Measurements from ENCODE around the gene AKAP12.

AKAP12 gene

GRCh38 chr6:151285122-151285521, 45.4 kb downstream of the AKAP12 start:
- Histone ChIP-seq H3K9me3 (ENCODE audit: control insufficient read depth, insufficient read depth, low read length) (no peaks in the 10 kb centered on the region), H3K36me3 (ENCODE audit: control insufficient read depth, low read length) (no peaks in the 10 kb centered on the region), H3K4me3 (ENCODE audit: low read length) (peak overlapping the region; percentile 4; the same call in 1 of the 2 replicates), H3K4me2 (ENCODE audit: low read length) (peak overlapping the region; percentile 12), H4K20me1 (ENCODE audit: control insufficient read depth, insufficient read depth, low read depth, low read length) (no peaks in the 10 kb centered on the region), H3K79me2 (ENCODE audit: control insufficient read depth, low read length) (no peaks in the 10 kb centered on the region), H3K9me2 (replicated peaks; ENCODE audit: control insufficient read depth, low read length) (no peaks in the 10 kb centered on the region), H3K27ac (ENCODE audit: low read depth, low read length) (no peak overlapping the region), H3F3A (ENCODE audit: control insufficient read depth, insufficient read depth) (no peaks in the 10 kb centered on the region), H3K27me3 (ENCODE audit: control insufficient read depth, low read length) (peaks cover 15% of the 10 kb centered on the region), H3K4me1 (ENCODE audit: control insufficient read depth, low read length) (peaks cover 9% of the 10 kb centered on the region)
- TF ChIP-seq CTCF (IDR thresholded peaks at IDR 0.05; ENCODE audit: low read depth, low read length, poor library complexity, severe bottlenecking) (no peak), EZH2phosphoT487 (IDR thresholded peaks at IDR 0.05; ENCODE audit: borderline replicate concordance, low read length) (no peak)

GRCh38 chr6:151286214-151286613, 46.4 kb downstream of the AKAP12 start:
- TF ChIP-seq CTCF (IDR thresholded peaks at IDR 0.05; ENCODE audit: low read depth, low read length, poor library complexity, severe bottlenecking) (no peak), EZH2phosphoT487 (IDR thresholded peaks at IDR 0.05; ENCODE audit: borderline replicate concordance, low read length) (no peak)
- H3K9me2 ChIP-seq (replicated peaks; ENCODE audit: control insufficient read depth, low read length), result no peaks in the 10 kb centered on the region
- no peaks in the 10 kb centered on the region for H3K79me2 ChIP-seq (ENCODE audit: control insufficient read depth, low read length)
- H3K27ac ChIP-seq (ENCODE audit: low read depth, low read length), result no peak overlapping the region
- H3K4me3 ChIP-seq (ENCODE audit: low read length), result no peak overlapping the region
- H3K4me2 ChIP-seq (ENCODE audit: low read length), result no peak overlapping the region
- H3K27me3 ChIP-seq (ENCODE audit: control insufficient read depth, low read length), result peaks cover 18% of the 10 kb centered on the region
- H3K4me1 ChIP-seq (ENCODE audit: control insufficient read depth, low read length), result peaks cover 9% of the 10 kb centered on the region
- no peaks in the 10 kb centered on the region for H3K36me3 ChIP-seq (ENCODE audit: control insufficient read depth, low read length)
- H3K9me3 ChIP-seq (ENCODE audit: control insufficient read depth, insufficient read depth, low read length), result no peaks in the 10 kb centered on the region
- H4K20me1 ChIP-seq (ENCODE audit: control insufficient read depth, insufficient read depth, low read depth, low read length), result no peaks in the 10 kb centered on the region
- no peaks in the 10 kb centered on the region for H3F3A ChIP-seq (ENCODE audit: control insufficient read depth, insufficient read depth)

- no peak overlapping the region for H3K4me2 ChIP-seq (ENCODE audit: low read length)
- H3K4me3 ChIP-seq (ENCODE audit: low read length), result no peak overlapping the region
- peaks cover 42% of the 10 kb centered on the region for H3K27me3 ChIP-seq (ENCODE audit: control insufficient read depth, low read length)
- TF ChIP-seq CTCF (IDR thresholded peaks at IDR 0.05; ENCODE audit: low read depth, low read length, poor library complexity, severe bottlenecking) (no peak), EZH2phosphoT487 (IDR thresholded peaks at IDR 0.05; ENCODE audit: borderline replicate concordance, low read length) (no peak)
- H3K27ac ChIP-seq (ENCODE audit: low read depth, low read length), result no peak overlapping the region
- H3K36me3 ChIP-seq (ENCODE audit: control insufficient read depth, low read length), result no peaks in the 10 kb centered on the region
- H4K20me1 ChIP-seq (ENCODE audit: control insufficient read depth, insufficient read depth, low read depth, low read length), result no peaks in the 10 kb centered on the region
- peaks cover 9% of the 10 kb centered on the region for H3K4me1 ChIP-seq (ENCODE audit: control insufficient read depth, low read length)
- H3K9me3 ChIP-seq (ENCODE audit: control insufficient read depth, insufficient read depth, low read length), result no peaks in the 10 kb centered on the region
- H3K9me2 ChIP-seq (replicated peaks; ENCODE audit: control insufficient read depth, low read length), result no peaks in the 10 kb centered on the region
- H3K79me2 ChIP-seq (ENCODE audit: control insufficient read depth, low read length), result no peaks in the 10 kb centered on the region
- H3F3A ChIP-seq (ENCODE audit: control insufficient read depth, insufficient read depth), result no peaks in the 10 kb centered on the region
These were observed 49.1 kb downstream of the AKAP12 start for GRCh38 chr6:151288712-151289398.

Data from DOHH2 (cell line).